ENCODE results near the gene TMEM164.
"Not testable (repeated sequence)": the region's sequence is repeated elsewhere in the genome, so short reads cannot be mapped to it uniquely, and the experiment has no call there.

TMEM164 gene

GRCh38 chrX:110002300-110003166 lies at the start of gene TMEM164:
Gene TMEM164 (plus strand): TSS chrX:110003114. CDS start chrX:110003775, 661 bp downstream.
- peak; percentile 55 for DNase-seq

DNA sequence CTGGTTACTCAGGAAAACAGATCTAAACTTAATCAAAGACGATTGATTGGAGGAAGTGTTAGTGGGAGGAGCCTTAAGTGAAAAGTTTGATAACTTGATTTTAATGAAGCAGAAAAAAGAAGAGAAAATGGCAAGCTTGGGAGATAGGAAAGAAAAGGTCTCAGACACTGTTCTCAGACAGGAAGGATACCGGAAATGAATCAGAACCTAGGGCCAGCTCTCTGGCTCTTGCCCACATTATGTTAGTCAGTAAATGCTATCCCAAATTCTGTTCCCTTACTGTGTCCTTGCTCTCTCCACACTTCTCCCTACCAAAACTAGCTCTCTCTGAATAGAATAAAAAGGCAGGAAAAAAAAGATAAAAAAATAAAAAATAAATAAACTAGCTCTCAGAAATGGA lies 48.6 kb upstream of the TMEM164 start:
- DNase-seq = no peak

- no peak for DNase-seq
Observed at GRCh38 chrX:109954955-109955354, 48.0 kb upstream of the TMEM164 start.

GRCh38 chrX:109958266-109958665 lies 44.6 kb upstream of the TMEM164 start:
- DNase-seq = no peak

GRCh38 chrX:109959356-109959871 lies 43.5 kb upstream of the TMEM164 start:
- DNase-seq = no peak

GRCh38 chrX:109964390-109964789 lies 38.5 kb upstream of the TMEM164 start:
- no peak for DNase-seq

- DNase-seq = no peak
Observed at GRCh38 chrX:109966246-109966645, 36.7 kb upstream of the TMEM164 start.

- DNase-seq = no peak
Observed at GRCh38 chrX:109967156-109967555, 35.8 kb upstream of the TMEM164 start.

DNA sequence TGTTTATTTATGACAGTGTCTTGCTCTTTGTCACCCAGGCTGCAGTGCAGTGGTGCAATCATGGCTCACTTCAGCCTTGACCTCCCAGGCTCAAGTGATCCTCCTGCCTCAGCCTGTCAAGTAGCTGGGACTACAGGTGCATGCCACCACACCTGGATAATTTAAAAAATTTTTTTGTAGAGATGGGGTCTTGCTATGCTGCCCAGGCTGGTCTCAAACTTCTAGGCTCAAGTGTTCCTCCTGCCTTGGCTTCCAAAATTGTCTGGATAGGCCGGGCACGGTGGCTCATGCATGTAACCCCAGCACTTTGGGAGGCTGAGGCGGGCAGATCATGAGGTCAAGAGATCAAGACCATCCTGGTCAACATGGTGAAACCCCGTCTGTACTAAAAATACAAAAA lies 32.1 kb upstream of the TMEM164 start:
- not testable (repeated sequence) for DNase-seq

GRCh38 chrX:109974906-109975655 lies 27.8 kb upstream of the TMEM164 start:
- no peak for DNase-seq

DNA sequence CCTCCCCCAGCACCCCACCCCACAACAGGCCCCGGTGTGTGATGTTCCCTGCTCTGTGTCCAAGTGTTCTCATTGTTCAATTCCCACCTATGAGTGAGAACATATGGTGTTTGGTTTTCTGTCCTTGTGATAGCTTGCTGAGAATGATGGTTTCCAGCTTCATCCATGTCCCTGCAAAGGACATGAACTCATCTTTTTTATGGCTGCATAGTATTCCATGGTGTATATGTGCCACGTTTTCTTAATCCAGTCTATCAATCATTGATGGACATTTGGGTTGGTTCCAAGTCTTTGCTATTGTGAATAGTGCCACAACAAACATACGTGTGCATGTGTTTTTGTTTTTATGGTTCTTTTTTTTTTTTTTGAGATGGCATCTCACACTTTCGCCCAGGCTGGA lies 17.7 kb upstream of the TMEM164 start:
- DNase-seq = not testable (repeated sequence)

DNA sequence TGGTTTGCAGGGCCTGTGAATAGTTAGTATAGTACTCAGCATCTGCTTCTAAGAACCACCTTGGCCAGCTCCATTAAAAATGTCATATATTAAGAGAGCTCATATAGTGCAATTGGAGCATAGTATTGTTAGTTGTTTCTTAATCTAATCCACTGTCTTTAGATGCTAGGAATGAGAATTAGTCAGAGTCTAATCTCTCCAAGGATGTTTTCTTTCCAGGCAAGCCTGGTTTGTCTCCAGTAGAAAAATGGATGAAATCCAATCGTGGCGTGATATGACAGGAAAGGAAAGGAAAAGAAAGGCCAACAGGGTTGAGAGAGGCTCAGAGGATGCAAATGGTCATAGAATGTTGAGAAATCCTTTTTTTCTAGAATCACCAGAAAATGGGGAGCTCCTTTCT lies 15.0 kb upstream of the TMEM164 start:
- DNase-seq = no peak

- no peak for DNase-seq
Observed at GRCh38 chrX:109990582-109991276, 12.2 kb upstream of the TMEM164 start.

DNA sequence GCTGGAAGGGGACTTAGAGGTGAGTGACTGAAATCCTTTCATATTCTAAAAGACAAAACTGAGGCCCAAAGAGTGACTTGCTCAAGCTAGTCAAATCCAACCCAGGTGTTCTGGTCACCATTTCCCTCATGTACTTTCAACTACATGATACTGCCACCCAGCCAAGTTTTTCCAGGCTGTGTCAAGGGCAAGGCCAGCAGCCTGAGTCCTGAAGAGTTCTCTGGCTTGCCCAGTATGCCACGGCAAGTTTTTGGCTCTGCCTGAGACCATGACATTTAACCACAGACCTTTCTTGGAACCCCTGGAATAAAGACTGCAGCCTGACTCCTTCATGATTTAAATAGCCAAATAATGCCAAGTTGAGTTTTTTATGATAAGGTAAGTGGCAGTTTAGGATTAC lies 10.7 kb upstream of the TMEM164 start:
- DNase-seq = no peak

GRCh38 chrX:109995155-109995554 lies 7.8 kb upstream of the TMEM164 start:
- DNase-seq = no peak

DNA sequence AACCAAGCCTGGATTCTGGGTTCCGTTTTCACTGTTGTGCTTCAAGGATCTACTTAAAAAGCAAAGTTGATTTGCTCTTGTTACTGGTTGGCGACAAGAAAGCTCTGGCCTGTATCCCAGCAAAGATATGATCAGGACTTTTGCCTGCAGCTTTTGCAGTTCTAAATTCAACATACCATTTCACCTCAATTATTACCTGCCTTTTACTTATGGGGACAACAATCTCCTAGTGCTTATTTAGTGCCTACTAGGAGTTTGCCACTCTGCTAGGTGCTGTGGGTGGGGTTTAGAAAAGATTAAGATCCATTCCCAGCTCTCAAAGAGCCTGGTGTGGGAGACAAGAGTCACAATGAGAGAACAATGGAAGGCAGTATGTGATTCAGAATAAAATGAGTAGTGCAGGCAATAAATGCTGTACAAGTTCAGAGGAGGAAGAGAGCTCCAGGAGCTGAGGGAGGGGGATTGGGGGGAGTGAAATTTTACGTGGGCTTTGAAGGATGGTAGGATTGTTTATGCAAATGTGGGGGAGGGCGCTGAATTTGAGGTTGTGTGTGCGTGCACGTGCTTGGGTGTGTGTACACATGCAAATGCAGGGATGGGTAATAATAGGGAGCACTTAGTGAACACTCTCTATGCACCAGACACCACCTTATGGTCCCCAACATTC lies 5.0 kb upstream of the TMEM164 start:
- DNase-seq = no peak

DNA sequence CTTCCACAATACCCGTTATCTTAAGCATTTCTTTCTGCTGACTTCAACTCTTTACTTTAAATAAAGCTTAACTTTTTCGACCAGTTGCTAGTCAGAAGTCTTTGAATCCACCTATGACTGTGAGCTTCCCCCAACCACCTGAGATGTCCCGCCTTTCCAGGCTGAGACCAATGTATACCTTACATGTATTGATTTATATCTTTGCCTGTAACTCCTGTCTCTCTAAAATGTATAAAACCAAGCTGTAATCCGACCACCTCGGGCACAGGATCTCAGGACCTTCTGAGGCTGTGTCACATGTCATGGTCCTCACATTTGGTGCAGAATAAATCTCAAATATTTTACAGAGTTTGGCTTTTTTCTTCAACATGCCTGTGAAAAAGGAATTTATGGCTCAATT lies 2.9 kb upstream of the TMEM164 start:
- no peak for DNase-seq

DNA sequence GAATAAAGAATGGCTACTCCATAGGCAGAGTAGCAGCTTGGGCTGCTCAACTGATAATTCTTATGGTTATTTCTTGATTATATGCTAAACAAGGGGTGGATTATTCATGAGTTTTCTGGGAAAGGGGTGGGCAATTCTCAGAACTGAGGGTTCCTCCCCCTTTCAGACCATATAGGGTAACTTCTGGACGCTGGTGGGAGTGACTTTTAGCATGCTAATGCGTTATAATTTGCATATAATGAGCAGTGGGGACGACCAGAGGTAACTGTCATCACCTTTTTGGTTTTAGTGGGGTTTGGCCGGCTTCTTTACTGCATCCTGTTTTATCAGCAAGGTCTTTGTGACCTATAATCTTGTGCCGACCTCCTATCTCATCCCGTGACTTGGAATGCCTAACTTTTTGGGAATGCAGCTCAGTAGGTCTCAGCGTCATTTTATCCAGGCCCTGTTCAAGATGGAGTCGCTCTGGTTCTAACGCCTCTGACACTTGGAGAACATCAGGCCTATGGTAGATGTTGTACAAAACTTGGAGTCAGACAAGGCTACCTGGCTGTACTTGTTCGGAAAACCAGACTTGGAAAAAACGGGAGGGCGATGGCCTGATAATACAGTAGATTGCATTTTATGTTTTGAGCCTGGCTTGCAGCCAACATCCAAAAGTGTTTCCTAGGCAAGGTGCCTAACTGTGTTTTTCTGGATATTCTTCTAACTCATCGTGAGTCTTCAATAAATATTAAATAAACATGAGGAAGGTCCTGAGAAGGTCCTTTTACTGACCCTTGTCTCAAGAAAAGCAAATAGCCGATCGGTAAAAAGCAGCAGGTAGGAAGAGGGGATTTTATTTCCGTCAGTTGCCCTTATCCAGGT lies 1.8 kb upstream of the TMEM164 start:
- DNase-seq = no peak

DNA sequence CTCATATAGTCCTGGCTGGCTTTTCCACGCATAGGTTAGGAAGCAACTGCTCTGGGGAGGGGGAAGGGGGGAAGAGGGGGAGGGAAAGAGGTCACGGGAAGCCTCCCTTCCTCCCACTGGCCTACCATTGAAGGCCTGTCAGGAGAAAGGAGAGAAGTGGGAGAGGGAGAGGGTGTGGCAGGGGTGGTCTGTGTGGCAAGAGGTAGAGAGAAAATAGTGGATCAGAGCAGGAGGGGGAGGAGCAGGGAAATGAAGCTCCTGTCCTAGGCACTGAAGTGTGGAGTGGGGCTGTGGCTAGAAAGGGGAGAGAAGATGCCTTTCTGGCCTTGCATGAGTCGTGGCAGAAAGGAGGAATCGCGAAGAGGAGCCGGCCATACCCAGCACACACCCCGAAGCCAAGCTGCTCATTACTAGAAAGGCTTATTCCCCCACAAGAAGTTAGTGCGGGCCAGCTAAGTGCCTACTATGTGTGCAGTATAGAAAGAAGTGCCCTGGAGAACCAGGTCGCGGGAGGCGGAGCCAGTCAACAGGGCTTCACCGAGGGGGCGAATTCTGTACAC lies 1.1 kb upstream of the TMEM164 start:
- no peak for DNase-seq

- DNase-seq = no peak
Observed at GRCh38 chrX:110003167-110004156, 548 bp downstream of the TMEM164 start.

Measured in NCI-H1694 treated with DMSO at 0.1 percent for 48 hours (cell line).